ENCODE measurements around the gene GXYLT2. TPM values are rescaled to one million over a fixed set of nuclear protein-coding genes. Genes with fewer than 3 reads are reported as not detected.
A peak's percentile ranks its signal among the peaks of the same experiment; 100 is the strongest.

Gene GXYLT2
- total RNA-seq, 1 experiment from 2014 or later: 6.1 TPM

- ChIA-PET CTCF (interaction anchor here (0.7 kb wide), 1 partner anchor 166 kb away, joined by 3 read pairs; no protein-coding TSS in a partner anchor), POLR2A (interaction anchor here (0.7 kb wide), 1 partner anchor 1127 kb away, joined by 9 read pairs; no protein-coding TSS in a partner anchor)
- Histone ChIP-seq H3K4me3 (ENCODE audit: low read depth in 2 of 2, low read length in 2 of 2) (peak overlapping the region; percentile 46 to 55), H3K36me3 (ENCODE audit: control insufficient read depth, insufficient read depth, low read length) (no peaks in the 10 kb centered on the region; the same call in 1 of the 2 replicates), H3K27me3 (ENCODE audit: control insufficient read depth, insufficient read depth, low read length) (no peaks in the 10 kb centered on the region), H3K27ac (ENCODE audit: low read length) (0 out of 2 replicates have a peak overlapping the region, but pooled peaks have one; percentile 51), H3K9me3 (ENCODE audit: control insufficient read depth, insufficient read depth, low read depth, low read length) (no peaks in the 10 kb centered on the region; the same call in 1 of the 2 replicates), H3K4me1 (ENCODE audit: control insufficient read depth, insufficient read depth, low read length) (peaks cover 6% of the 10 kb centered on the region)
- in situ Hi-C loops (cut with HindIII; ENCODE audit: low pct_unique_long_range_greater_than_20kb, low sequenced_read_pairs) (no loop called here), intact Hi-C loops (cut with micrococcal nuclease; ENCODE audit: unreplicated experiment) (no loop called here)
- TF ChIP-seq POLR2AphosphoS5 (IDR thresholded peaks at IDR 0.05; ENCODE audit: low read depth, low read length) (no peak), TCF7L2 (IDR thresholded peaks at IDR 0.05; ENCODE audit: low read depth, low read length) (no peak), REST (IDR thresholded peaks at IDR 0.05; ENCODE audit: insufficient read depth in 1 of 2, low read depth in 2 of 2, low read length in 1 of 2) (no peak), SIN3A (IDR thresholded peaks at IDR 0.05; ENCODE audit: borderline replicate concordance, insufficient read depth, low read depth, low read length) (no peak)
- TF ChIP-seq, protein P1, sequence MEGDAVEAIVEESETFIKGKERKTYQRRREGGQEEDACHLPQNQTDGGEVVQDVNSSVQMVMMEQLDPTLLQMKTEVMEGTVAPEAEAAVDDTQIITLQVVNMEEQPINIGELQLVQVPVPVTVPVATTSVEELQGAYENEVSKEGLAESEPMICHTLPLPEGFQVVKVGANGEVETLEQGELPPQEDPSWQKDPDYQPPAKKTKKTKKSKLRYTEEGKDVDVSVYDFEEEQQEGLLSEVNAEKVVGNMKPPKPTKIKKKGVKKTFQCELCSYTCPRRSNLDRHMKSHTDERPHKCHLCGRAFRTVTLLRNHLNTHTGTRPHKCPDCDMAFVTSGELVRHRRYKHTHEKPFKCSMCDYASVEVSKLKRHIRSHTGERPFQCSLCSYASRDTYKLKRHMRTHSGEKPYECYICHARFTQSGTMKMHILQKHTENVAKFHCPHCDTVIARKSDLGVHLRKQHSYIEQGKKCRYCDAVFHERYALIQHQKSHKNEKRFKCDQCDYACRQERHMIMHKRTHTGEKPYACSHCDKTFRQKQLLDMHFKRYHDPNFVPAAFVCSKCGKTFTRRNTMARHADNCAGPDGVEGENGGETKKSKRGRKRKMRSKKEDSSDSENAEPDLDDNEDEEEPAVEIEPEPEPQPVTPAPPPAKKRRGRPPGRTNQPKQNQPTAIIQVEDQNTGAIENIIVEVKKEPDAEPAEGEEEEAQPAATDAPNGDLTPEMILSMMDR (IDR thresholded peaks at IDR 0.05): no peak
- no peak for DNase-seq (ENCODE audit: low read depth, low spot score)
- BruUV-seq (replicated peaks): no TSS peak
- ATAC-seq: no peak
Observed at GRCh38 chr3:72887343-72887704, 522 bp upstream of the GXYLT2 start.

- Histone ChIP-seq H3K9me3 (ENCODE audit: control insufficient read depth, insufficient read depth, low read depth, low read length) (no peaks in the 10 kb centered on the region), H3K36me3 (ENCODE audit: control insufficient read depth, insufficient read depth, low read length) (no peaks in the 10 kb centered on the region; the same call in 1 of the 2 replicates), H3K4me3 (ENCODE audit: low read depth in 2 of 2, low read length in 2 of 2) (peak overlapping the region; percentile 46 to 49), H3K4me1 (ENCODE audit: control insufficient read depth, insufficient read depth, low read length) (peaks cover 6% of the 10 kb centered on the region), H3K27ac (ENCODE audit: low read length) (peak overlapping the region; percentile 57; the same call in 1 of the 2 replicates), H3K27me3 (ENCODE audit: control insufficient read depth, insufficient read depth, low read length) (no peaks in the 10 kb centered on the region)
- intact Hi-C loops (cut with micrococcal nuclease; ENCODE audit: unreplicated experiment) (no loop called here), in situ Hi-C loops (cut with HindIII; ENCODE audit: low pct_unique_long_range_greater_than_20kb, low sequenced_read_pairs) (no loop called here)
- BruUV-seq (replicated peaks): TSS peak; percentile 64
- ATAC-seq: no peak
- ChIA-PET CTCF (no interaction called here), POLR2A (no interaction called here)
- DNase-seq (ENCODE audit: low read depth, low spot score): no peak
- no peak for TF ChIP-seq REST (IDR thresholded peaks at IDR 0.05; ENCODE audit: insufficient read depth in 1 of 2, low read depth in 2 of 2, low read length in 1 of 2)
- TF ChIP-seq, protein P1 (IDR thresholded peaks at IDR 0.05): peak; percentile 22; the same call in 1 of the 2 replicates
Observed at GRCh38 chr3:72888546-72889309, 882 bp downstream of the GXYLT2 start.
